ENCODE data around the gene IL36B.

IL36B gene

GRCh38 chr2:113053666-113054065, 999 bp upstream of the IL36B start:
- DNase-seq (ENCODE audit: low read depth), result no peak

GRCh38 chr2:113050921-113051895, 1.5 kb downstream of the IL36B start:
- no peak for DNase-seq (ENCODE audit: low read depth)

GRCh38 chr2:113046465-113046864, 6.2 kb downstream of the IL36B start:
- DNase-seq (ENCODE audit: low read depth), result no peak

GRCh38 chr2:113041871-113042270, 10.8 kb downstream of the IL36B start:
- no peak for DNase-seq (ENCODE audit: low read depth)

- DNase-seq (ENCODE audit: low read depth), result no peak
Observed at GRCh38 chr2:113039719-113040118, 12.9 kb downstream of the IL36B start.

- DNase-seq (ENCODE audit: low read depth), result no peak
Observed at GRCh38 chr2:113039158-113039557, 13.5 kb downstream of the IL36B start.

GRCh38 chr2:113038291-113038690, 14.4 kb downstream of the IL36B start:
- no peak for DNase-seq (ENCODE audit: low read depth)

GRCh38 chr2:113036763-113037162, 15.9 kb downstream of the IL36B start:
- no peak for DNase-seq (ENCODE audit: low read depth)

GRCh38 chr2:113034016-113034415, 18.7 kb downstream of the IL36B start:
- DNase-seq (ENCODE audit: low read depth), result no peak

- no peak for DNase-seq (ENCODE audit: low read depth)
Observed at GRCh38 chr2:113032737-113033136, 19.9 kb downstream of the IL36B start.

GRCh38 chr2:113028112-113028511, 24.6 kb downstream of the IL36B start:
- DNase-seq (ENCODE audit: low read depth), result no peak

- DNase-seq (ENCODE audit: low read depth), result no peak
Observed at GRCh38 chr2:113027691-113028090, 25.0 kb downstream of the IL36B start.

GRCh38 chr2:113025737-113026136, 26.9 kb downstream of the IL36B start:
- no peak for DNase-seq (ENCODE audit: low read depth)

GRCh38 chr2:113024764-113025163, 27.9 kb downstream of the IL36B start:
- no peak for DNase-seq (ENCODE audit: low read depth)

- DNase-seq (ENCODE audit: low read depth), result no peak
Observed at GRCh38 chr2:113021312-113021711, 31.4 kb downstream of the IL36B start.

- DNase-seq (ENCODE audit: low read depth), result no peak
Observed at GRCh38 chr2:113018509-113018908, 34.2 kb downstream of the IL36B start.

GRCh38 chr2:113015655-113016054, 37.0 kb downstream of the IL36B start:
- DNase-seq (ENCODE audit: low read depth), result no peak

GRCh38 chr2:113015042-113015441, 37.6 kb downstream of the IL36B start:
- DNase-seq (ENCODE audit: low read depth), result no peak

GRCh38 chr2:113014067-113014466, 38.6 kb downstream of the IL36B start:
- DNase-seq (ENCODE audit: low read depth), result no peak

GRCh38 chr2:113013336-113013661, 39.4 kb downstream of the IL36B start:
- no peak for DNase-seq (ENCODE audit: low read depth)

GRCh38 chr2:113012436-113013335, 40.0 kb downstream of the IL36B start:
- no peak for DNase-seq (ENCODE audit: low read depth)

GRCh38 chr2:113011108-113011507, 41.6 kb downstream of the IL36B start:
- no peak for DNase-seq (ENCODE audit: low read depth)

- DNase-seq (ENCODE audit: low read depth), result no peak
Observed at GRCh38 chr2:113010088-113010487, 42.6 kb downstream of the IL36B start.
